Ascending aorta (tissue), 2 donors: ENCODE results near the gene TTYH1. TPM values are rescaled to one million over a fixed set of nuclear protein-coding genes. Genes with fewer than 3 reads are reported as not detected.
"Not testable (repeated sequence)": the region's sequence is repeated elsewhere in the genome, so short reads cannot be mapped to it uniquely, and the experiment has no call there.

Experiments
- DNase-seq, 2 donors: peaks; one replicate each; pipeline ENCODE4 v3.0.0-alpha.2; 2019; ENCODE audit warnings: low spot score in 2 of 2
- H3K27ac ChIP-seq, 2 donors: fragments of 200-600 bp; sonication (generic); one replicate each; pipeline ENCODE4 v1.5.1; 2016 to 2017; ENCODE audit warnings: mild to moderate bottlenecking in 1 of 2
- H3K27me3 ChIP-seq: fragments of 200-600 bp; sonication (generic); one replicate; pipeline ENCODE4 v1.5.1; 2017
- H3K36me3 ChIP-seq, 2 donors: fragments of 200-600 bp; sonication (generic); one replicate each; pipeline ENCODE4 v1.5.1; 2016
- H3K4me1 ChIP-seq, 2 donors: fragments of 200-600 bp; sonication (generic); one replicate each; pipeline ENCODE4 v1.5.1; 2016 to 2017; ENCODE audit warnings: mild to moderate bottlenecking in 1 of 2
- H3K4me3 ChIP-seq, 2 donors: fragments of 200-600 bp; sonication (generic); one replicate each; pipeline ENCODE4 v1.5.1; 2016 to 2017; ENCODE audit warnings: mild to moderate bottlenecking in 1 of 2
- H3K9me3 ChIP-seq, 2 donors: fragments of 200-600 bp; sonication (generic); one replicate each; pipeline ENCODE4 v1.5.1; 2016
- intact Hi-C: fragments of 100-400 bp; cut with DNase I; formaldehyde crosslinking; loops from one replicate; pipeline ENCODE4 v1.15.1; 2023
- total RNA-seq: library from RNA; depleted of rRNA; stranded (reverse); fragments of >200 nt; gene quantifications from one replicate; pipeline ENCODE4 v1.1.0, GENCODE V29; 2016
- TF ChIP-seq, protein P1 (sequence below), 3 experiments: fragments of 200-600 bp in 2 of 3; fragments of 450-650 bp in 1 of 3; sonication (generic) in 2 of 3; IDR thresholded peaks; one replicate each; pipeline ENCODE4 v1.5.1; 2016 to 2019; ENCODE audit warnings: antibody characterized with exemption in 3 of 3, mild to moderate bottlenecking in 1 of 3, moderate library complexity in 1 of 3

TTYH1 gene
- total RNA-seq, 1 donor from 2014 or later, result 58.4 TPM

DNA sequence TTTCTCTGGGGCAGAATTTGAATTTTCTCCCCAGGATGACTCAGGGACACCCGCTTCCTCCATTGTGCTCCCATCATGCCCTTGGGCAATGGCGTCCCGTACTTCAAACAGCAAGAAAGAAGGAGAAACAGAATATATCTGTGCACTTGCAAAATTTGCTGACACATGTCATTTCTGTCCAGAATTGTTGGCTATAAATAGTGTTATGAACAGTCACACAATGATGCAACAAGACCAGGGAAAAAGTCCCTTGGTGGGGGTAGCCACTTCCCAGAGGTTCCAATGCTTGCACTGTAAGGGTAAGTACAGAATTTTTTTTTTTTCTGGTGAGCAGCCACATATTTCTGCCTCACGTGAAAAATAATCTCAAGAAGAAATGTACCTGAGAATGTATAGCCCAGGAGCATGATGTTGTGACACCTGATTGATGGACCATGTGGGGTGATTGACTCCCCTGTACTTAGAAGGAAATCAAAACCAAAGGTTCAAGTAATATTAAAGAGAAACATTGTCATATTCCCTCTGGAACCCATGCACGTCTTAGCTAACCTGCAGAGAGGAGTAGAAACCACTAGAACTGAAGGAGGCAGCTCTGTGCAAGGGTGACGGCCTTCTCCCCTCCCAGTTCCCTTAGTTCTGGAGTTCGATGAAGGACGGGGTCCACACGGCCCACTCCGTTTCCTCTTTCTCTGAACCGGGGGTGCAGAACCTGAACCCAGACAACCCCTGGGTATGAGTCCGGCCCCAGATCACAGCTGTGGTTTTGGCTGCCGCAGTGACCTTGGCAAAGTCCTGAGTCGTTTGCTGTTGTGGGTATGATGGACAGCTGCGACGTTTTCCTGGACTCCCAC lies 41.3 kb upstream of the TTYH1 start:
- Histone ChIP-seq H3K27me3 (no peaks in the 10 kb centered on the region), H3K4me1 (no peaks in the 10 kb centered on the region), H3K4me3 (no peak overlapping the region), H3K36me3 (no peaks in the 10 kb centered on the region), H3K9me3 (no peaks in the 10 kb centered on the region), H3K27ac (peak overlapping the region in 1 of 2 donors; percentile 10)
- intact Hi-C loops, result no loop called here
- TF ChIP-seq, protein P1, sequence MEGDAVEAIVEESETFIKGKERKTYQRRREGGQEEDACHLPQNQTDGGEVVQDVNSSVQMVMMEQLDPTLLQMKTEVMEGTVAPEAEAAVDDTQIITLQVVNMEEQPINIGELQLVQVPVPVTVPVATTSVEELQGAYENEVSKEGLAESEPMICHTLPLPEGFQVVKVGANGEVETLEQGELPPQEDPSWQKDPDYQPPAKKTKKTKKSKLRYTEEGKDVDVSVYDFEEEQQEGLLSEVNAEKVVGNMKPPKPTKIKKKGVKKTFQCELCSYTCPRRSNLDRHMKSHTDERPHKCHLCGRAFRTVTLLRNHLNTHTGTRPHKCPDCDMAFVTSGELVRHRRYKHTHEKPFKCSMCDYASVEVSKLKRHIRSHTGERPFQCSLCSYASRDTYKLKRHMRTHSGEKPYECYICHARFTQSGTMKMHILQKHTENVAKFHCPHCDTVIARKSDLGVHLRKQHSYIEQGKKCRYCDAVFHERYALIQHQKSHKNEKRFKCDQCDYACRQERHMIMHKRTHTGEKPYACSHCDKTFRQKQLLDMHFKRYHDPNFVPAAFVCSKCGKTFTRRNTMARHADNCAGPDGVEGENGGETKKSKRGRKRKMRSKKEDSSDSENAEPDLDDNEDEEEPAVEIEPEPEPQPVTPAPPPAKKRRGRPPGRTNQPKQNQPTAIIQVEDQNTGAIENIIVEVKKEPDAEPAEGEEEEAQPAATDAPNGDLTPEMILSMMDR (IDR thresholded peaks at IDR 0.05), result no peak
- DNase-seq, result no peak

DNA sequence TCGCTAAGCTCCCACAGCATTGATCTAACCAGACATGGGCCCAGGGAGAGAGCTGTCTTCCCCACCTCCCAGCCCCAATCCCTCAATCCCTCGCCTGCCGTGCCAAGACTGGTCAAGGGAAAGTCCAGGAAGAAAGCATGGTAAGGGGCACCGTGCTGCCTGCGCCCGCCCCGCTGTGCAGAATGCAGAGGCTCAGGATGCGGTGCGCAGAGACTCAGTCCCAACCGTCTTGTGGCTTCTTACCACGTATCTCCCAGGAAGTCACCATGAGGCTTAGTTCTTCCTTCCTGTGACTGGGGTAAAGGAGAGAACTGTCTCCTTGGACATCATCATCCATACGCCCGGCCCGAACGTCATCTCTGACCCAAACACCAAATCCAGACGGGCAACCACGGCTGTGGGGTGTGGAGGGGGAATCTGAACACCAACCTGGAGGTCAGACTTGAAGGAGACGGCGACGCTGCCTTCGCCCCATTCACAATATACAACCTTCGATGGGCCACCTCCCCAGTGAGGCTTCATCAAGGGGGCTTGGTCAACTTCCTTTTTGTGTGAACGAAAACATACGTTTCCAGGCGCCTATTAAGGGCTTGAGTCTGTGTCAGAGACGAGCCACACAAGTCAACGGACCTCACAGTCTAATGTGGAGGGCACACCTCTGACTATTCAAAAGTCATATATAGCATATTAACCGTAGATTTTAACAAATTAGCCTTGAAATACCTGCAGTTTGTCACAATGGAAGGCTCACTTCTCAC lies 39.9 kb upstream of the TTYH1 start:
- intact Hi-C loops, DNase-seq, H3K27me3 ChIP-seq, H3K36me3 ChIP-seq, H3K4me3 ChIP-seq, H3K4me1 ChIP-seq, H3K9me3 ChIP-seq: not testable (repeated sequence)
- peak overlapping the region in 1 of 2 donors; percentile 2 for H3K27ac ChIP-seq

DNA sequence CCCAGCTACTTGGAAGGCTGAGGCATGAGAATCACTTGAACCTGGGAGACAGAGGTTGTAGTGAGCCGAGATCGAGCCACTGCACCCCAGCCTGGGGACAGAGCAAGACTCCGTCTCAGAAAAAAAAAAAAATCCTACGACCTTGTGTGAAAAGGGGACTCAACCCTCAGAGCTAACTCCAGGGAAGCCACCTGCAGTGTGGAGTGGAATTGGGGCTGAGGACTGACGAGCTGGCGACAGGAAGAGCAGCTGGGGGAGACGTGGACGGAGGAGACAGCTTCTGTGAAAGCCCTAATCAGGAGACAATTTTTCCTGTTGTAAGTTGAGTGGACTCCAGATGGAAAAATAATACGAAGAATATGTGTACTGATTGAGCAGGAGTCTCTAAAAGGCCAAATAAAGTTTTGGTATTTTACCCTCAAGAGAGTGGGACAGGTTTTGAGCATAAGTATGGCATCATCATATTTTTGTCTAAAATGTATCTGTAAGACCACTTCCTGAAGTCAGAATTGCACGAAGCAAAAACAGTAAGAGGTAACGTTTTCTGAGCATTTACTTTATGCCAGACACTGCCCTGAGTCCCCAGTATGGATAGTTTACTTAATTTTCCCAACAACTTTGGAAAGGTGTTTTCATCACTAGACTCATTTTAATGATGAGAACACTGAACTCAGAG lies 38.5 kb upstream of the TTYH1 start:
- Histone ChIP-seq H3K27me3 (no peaks in the 10 kb centered on the region), H3K36me3 (no peaks in the 10 kb centered on the region), H3K4me1 (no peaks in the 10 kb centered on the region), H3K4me3 (no peak overlapping the region), H3K27ac (no peak overlapping the region), H3K9me3 (no peaks in the 10 kb centered on the region)
- TF ChIP-seq, protein P1 (IDR thresholded peaks at IDR 0.05), result no peak
- intact Hi-C loops, result no loop called here
- no peak for DNase-seq

DNA sequence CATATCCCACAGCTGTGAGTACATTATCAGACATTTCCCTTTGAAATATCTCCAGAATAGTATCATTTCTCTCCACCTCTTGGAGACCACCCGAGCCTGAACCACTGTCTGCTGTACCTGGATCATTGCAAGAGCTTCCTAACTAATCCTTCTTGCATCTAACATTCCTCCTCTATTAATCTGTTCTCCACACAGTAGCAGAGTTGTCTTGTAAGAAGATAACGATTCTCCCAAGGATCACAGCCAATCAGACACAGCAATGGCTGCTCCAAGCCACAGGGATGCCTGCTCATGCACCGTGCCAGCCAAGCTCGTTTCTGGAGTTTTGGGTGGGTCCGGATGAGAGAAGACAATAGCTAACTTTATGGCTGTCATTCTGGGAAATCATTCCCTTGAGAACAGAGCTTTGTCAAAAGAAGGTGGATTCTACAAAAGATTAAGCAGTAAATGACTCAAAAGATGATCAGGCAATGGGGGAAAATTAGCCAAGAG lies 36.0 kb upstream of the TTYH1 start:
- H3K36me3 ChIP-seq, result no peaks in the 10 kb centered on the region
- TF ChIP-seq, protein P1 (IDR thresholded peaks at IDR 0.05), result no peak
- H3K27me3 ChIP-seq, result no peaks in the 10 kb centered on the region
- no peaks in the 10 kb centered on the region for H3K9me3 ChIP-seq
- H3K4me3 ChIP-seq, result no peak overlapping the region
- intact Hi-C loops, result no loop called here
- no peaks in the 10 kb centered on the region for H3K4me1 ChIP-seq
- peak overlapping the region in 1 of 2 donors; percentile 12 for H3K27ac ChIP-seq
- DNase-seq, result no peak

DNA sequence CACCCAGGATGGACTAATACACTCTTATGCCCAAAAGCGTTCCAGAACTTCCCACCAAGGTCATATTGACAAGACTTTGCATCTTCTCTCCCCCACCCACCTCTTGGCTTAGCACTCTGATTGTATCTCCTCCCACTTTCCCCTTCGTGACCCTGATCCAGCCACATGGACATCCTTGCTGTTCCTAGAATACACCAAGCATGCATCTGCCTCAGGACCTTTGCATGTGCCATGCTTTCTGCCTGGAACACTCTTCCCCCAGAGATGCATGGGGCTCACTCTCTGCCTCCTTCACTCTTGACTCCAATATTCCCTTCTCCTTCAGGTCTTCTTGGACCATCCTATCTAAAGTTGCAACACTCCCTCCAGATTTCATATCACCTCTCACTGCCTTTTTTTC lies 34.4 kb upstream of the TTYH1 start:
- intact Hi-C loops, result no loop called here
- no peak for DNase-seq

DNA sequence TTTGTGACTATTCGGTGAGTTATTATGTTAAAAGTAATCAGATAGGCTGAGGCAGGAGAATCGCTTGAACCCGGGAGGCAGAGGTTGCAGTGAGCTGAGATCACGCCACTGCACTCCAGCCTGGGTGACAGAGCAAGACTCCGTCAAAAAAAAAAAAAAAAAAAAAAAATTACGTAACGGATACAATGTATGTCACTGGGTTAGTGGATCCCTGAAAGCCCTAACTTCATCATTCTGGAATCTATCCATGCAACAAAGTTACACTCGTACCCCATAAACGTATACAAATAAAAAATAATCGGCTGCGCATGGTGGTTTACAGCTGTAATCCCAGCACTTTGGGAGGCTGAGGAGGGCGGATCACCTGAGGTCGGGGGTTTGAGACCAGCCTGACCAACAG lies 33.2 kb upstream of the TTYH1 start:
- DNase-seq, H3K4me3 ChIP-seq, H3K9me3 ChIP-seq, H3K4me1 ChIP-seq, H3K27ac ChIP-seq, intact Hi-C loops, H3K36me3 ChIP-seq, H3K27me3 ChIP-seq: not testable (repeated sequence)

More for the DNA sequence above, 34.4 kb upstream of the TTYH1 start:
- no peaks in the 10 kb centered on the region for H3K4me1 ChIP-seq
- H3K27me3 ChIP-seq, result no peaks in the 10 kb centered on the region
- TF ChIP-seq, protein P1 (IDR thresholded peaks at IDR 0.05), result no peak
- H3K4me3 ChIP-seq, result no peak overlapping the region
- no peaks in the 10 kb centered on the region for H3K36me3 ChIP-seq
- no peak overlapping the region for H3K27ac ChIP-seq
- H3K9me3 ChIP-seq, result no peaks in the 10 kb centered on the region
